Measurements from ENCODE around the gene MPPED1.

DNA sequence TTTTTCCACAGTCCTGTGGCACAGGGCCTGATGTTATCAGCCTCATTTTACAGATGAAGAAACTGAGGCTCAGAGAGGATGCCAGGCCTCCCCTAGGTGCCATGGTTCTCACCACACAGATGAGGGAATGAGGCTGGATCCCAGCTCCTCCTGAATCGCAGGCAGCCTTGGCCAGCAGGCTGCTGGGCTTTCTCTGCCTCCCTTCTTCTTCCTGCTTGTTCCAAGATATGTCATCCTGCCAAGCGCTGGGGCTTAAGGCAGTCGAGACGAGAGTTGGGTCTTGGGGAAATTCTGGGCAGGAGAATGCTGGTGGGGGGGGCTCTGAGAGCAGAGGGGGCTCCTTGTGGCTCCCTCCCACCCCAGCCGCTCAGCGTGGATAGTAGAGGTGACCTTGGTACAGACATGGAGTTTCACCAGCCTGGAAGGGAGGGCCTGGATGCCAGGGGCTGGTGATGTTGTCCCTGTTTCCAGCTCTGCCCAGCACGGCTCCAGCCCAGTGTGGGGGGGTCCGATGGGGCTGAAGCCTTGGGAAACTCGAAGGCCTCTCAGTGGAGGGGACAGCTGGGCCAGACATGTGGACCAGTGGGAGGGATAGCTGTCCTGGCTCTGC, 16.6 kb upstream of the MPPED1 start:
- TF ChIP-seq, protein P1, sequence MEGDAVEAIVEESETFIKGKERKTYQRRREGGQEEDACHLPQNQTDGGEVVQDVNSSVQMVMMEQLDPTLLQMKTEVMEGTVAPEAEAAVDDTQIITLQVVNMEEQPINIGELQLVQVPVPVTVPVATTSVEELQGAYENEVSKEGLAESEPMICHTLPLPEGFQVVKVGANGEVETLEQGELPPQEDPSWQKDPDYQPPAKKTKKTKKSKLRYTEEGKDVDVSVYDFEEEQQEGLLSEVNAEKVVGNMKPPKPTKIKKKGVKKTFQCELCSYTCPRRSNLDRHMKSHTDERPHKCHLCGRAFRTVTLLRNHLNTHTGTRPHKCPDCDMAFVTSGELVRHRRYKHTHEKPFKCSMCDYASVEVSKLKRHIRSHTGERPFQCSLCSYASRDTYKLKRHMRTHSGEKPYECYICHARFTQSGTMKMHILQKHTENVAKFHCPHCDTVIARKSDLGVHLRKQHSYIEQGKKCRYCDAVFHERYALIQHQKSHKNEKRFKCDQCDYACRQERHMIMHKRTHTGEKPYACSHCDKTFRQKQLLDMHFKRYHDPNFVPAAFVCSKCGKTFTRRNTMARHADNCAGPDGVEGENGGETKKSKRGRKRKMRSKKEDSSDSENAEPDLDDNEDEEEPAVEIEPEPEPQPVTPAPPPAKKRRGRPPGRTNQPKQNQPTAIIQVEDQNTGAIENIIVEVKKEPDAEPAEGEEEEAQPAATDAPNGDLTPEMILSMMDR (IDR thresholded peaks at IDR 0.05; ENCODE audit: poor library complexity), result no peak
- no peak for TF ChIP-seq EZH2 (IDR thresholded peaks at IDR 0.05; ENCODE audit: borderline replicate concordance)

All from hepatocyte (in vitro differentiated cells).